SHP77 (cell line): Measurements from ENCODE around the gene DGKZ.

ENCODE experiments used
- DNase-seq, 2 experiments: peaks; one replicate each; lab custom pipeline; 2025; lab: John Stamatoyannopoulos, UW

Gene DGKZ

GRCh38 chr11:46393759-46394158 lies 46.5 kb downstream of the DGKZ start:
- DNase-seq = no peak

- no peak for DNase-seq
Measured at GRCh38 chr11:46397526-46397925, 50.3 kb downstream of the DGKZ start.

- no peak for DNase-seq
Measured at GRCh38 chr11:46402957-46403902, 56.0 kb downstream of the DGKZ start.

GRCh38 chr11:46404476-46405017 lies 57.3 kb downstream of the DGKZ start:
- no peak for DNase-seq

- no peak for DNase-seq
Measured at GRCh38 chr11:46407635-46408034, 60.4 kb downstream of the DGKZ start.

- no peak for DNase-seq
Measured at GRCh38 chr11:46408407-46408986, 61.2 kb downstream of the DGKZ start.

- DNase-seq = peak in 1 of 2 experiments; percentile 16
Measured at GRCh38 chr11:46410021-46410420, 62.8 kb downstream of the DGKZ start.

GRCh38 chr11:46413760-46414465 lies 66.7 kb downstream of the DGKZ start:
- peak; percentile 25 to 59 for DNase-seq

GRCh38 chr11:46414466-46414796 lies 67.2 kb downstream of the DGKZ start:
- no peak for DNase-seq

GRCh38 chr11:46414879-46415278 lies 67.6 kb downstream of the DGKZ start:
- DNase-seq = no peak

- no peak for DNase-seq
Measured at GRCh38 chr11:46417711-46418110, 70.4 kb downstream of the DGKZ start.

GRCh38 chr11:46418751-46419150 lies 71.5 kb downstream of the DGKZ start:
- DNase-seq = no peak

GRCh38 chr11:46420513-46420912 lies 73.2 kb downstream of the DGKZ start:
- no peak for DNase-seq

- no peak for DNase-seq
Measured at GRCh38 chr11:46421257-46421880, 74.1 kb downstream of the DGKZ start.

- DNase-seq = no peak
Measured at GRCh38 chr11:46422588-46422987, 75.3 kb downstream of the DGKZ start.

GRCh38 chr11:46426233-46426991 lies 79.1 kb downstream of the DGKZ start:
- DNase-seq = no peak

- no peak for DNase-seq
Measured at GRCh38 chr11:46427364-46427763, 80.1 kb downstream of the DGKZ start.

GRCh38 chr11:46429717-46430116 lies 82.5 kb downstream of the DGKZ start:
- no peak for DNase-seq
